Coronary artery (tissue), 2 donors: ENCODE data around the gene PDE9A.
"Not testable (repeated sequence)": the region's sequence is repeated elsewhere in the genome, so short reads cannot be mapped to it uniquely, and the experiment has no call there.

Experiments used
- DNase-seq: peaks from one replicate; pipeline ENCODE4 v3.0.0-alpha.2; 2017; ENCODE audit warnings: low spot score
- H3K27ac ChIP-seq, 2 donors: fragments of 200-600 bp; sonication (generic); one replicate each; pipeline ENCODE4 v1.5.1; 2016 to 2019
- H3K4me3 ChIP-seq: fragments of 200-600 bp; sonication (generic); 2 replicates; pipeline ENCODE4 v1.5.1; 2016; ENCODE audit warnings: mild to moderate bottlenecking, moderate library complexity
- TF ChIP-seq, protein P1 (sequence below): fragments of 200-600 bp; sonication (generic); IDR thresholded peaks from one replicate; pipeline ENCODE4 v1.5.1; 2019; ENCODE audit warnings: antibody characterized with exemption

PDE9A gene

DNA sequence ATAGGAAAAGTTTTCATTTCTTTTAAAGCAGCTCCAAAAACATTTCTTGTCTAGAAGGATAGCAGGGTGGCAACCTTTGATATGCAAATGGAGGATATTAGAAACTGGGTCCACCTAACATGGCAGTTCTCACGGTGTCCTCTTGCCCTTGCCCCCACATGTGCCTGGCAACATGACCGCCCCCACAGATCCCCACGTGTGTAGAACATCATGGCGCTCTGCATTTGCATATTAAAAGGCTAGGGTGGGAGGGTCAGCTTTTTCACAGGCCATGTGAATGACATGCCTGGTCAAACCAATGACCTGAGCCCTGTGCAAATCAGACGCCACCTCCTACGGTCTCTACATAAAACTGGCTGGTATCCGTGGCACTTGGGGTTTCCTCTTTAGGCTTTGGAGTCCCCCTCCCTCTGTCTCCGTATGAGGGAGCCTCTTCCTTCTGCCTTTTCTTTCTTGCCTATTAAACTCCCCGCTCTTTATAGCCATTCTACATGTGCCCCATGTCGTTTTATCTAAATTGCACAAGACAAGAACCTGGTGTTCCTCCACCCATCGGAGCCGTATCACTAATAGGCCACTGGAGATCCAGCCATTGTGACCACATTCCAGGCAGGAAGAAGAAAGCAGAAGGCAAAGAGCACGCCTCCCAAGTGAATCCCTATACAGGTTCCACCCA, 154.7 kb downstream of the PDE9A start:
- no peak overlapping the region for H3K4me3 ChIP-seq
- no peak overlapping the region for H3K27ac ChIP-seq
- TF ChIP-seq, protein P1, sequence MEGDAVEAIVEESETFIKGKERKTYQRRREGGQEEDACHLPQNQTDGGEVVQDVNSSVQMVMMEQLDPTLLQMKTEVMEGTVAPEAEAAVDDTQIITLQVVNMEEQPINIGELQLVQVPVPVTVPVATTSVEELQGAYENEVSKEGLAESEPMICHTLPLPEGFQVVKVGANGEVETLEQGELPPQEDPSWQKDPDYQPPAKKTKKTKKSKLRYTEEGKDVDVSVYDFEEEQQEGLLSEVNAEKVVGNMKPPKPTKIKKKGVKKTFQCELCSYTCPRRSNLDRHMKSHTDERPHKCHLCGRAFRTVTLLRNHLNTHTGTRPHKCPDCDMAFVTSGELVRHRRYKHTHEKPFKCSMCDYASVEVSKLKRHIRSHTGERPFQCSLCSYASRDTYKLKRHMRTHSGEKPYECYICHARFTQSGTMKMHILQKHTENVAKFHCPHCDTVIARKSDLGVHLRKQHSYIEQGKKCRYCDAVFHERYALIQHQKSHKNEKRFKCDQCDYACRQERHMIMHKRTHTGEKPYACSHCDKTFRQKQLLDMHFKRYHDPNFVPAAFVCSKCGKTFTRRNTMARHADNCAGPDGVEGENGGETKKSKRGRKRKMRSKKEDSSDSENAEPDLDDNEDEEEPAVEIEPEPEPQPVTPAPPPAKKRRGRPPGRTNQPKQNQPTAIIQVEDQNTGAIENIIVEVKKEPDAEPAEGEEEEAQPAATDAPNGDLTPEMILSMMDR, result no peak
- no peak for DNase-seq

DNA sequence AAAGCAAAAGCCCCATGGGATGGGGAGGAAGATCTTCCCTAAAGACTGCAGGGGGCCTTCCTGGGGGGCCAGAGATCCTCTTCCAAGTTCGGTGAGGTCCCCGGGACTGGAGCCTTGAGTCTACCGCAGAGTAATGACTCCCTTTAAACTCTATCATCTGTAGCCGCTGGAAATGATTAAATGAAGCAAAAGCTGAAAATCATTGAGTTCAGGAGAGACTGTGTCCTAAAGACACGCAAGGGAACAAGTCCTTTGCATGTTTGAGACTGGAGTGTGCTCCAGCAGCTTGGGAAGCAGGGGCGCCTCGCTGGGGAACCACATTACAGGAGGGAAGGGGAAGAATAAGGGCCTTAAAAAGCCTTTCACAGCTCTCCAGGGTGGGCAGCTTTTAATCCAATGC, 155.8 kb downstream of the PDE9A start:
- no peak overlapping the region for H3K27ac ChIP-seq
- DNase-seq, result no peak
- TF ChIP-seq, protein P1, result no peak
- no peak overlapping the region for H3K4me3 ChIP-seq

DNA sequence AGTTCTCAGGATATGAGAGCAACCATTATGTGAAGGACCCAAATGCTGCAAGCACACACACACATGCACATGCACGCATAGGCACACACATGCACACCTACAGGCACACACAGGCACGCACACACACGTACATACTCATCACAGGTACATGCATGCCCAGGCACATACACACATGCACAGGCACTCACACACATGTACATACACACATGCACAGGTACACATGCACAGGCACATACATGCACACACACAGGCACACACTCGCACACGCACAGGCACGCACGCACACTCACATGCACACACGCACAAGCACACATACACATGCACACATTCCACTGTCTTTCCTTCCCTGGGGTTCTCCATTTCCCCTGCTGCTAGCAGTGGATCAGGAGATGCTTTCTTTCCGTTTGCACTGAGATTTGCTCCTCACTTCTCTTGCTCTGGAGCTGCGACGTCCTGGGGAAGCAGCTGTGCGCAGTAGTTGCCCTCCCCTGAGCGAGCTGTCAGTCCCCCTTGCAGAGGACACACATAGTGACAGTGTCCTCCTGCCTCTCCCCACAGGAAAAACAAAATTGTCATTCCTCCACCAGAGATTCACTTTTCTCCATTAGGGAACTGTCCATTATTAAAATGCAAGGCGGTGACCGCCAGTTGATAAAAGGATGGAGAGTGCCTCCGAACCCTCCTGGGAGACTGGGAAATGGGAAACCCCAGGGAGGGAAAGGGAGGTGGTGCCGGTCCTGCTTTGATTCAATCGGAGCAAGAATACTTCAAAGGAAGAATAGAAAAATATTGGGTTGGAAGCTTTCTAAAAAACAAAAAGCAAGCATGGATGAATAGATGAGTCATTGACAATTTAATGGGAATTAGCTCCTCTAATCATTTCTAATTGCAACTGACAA, 156.4 kb downstream of the PDE9A start:
- no peak for DNase-seq
- no peak overlapping the region for H3K4me3 ChIP-seq

DNA sequence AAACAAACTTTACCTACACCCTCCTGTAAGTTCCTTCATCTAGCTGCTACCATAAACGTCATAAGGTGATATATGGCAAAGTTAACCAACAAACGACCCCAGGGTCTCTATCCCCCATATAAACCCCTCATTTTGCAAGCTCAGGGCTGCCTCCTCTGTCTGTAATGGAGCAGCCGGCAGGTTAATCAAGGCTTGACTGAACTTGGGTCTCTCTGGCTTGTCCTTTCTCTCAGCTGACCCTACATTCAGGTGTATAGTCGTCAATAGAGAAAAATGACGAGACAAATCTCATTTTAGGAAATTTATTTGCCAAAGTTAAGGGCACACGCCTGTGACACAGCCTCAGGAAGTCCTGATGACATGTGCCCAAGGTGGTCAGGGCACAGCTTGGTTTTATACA, 158.5 kb downstream of the PDE9A start:
- H3K27ac ChIP-seq, result peak overlapping the region in 1 of 2 donors; percentile 9
- no peak for DNase-seq
- no peak overlapping the region for H3K4me3 ChIP-seq
- TF ChIP-seq, protein P1, result no peak

More for the DNA sequence above, 156.4 kb downstream of the PDE9A start:
- TF ChIP-seq, protein P1, result no peak
- H3K27ac ChIP-seq, result no peak overlapping the region

DNA sequence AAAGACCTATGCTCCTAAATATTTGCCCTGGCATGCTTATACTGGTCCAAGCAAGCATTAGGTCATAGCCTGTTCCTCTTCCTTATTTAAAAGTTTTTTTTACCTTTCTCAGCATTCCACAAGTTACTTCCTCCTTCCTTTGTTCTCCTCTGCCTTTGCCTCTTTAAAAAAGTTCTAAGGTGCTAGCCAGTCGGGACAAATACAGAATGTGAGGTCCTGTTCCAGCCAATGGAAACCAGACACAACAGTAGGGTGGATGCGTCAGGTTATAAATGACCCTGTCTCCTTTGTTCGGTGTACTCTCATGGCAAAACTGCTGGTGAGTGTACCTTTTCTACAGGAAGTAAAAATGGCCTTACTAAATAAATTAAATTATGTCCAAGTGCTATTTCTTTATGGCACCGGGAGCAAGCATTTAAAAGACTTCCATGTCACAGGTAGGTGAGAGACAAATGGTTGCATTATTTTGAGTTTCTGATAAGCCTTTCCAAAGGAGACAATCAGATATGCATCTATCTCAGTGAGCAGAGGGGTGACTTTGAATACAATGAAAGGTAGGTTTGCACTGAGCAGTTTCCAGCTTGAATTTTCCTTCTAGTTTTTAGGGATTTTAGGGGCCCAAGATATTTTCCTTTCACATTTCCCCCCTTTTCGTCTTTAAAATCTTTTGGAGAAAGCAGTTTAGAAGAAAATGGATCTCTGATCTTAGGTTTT, 159.3 kb downstream of the PDE9A start:
- not testable (repeated sequence) for H3K4me3 ChIP-seq, H3K27ac ChIP-seq, DNase-seq

DNA sequence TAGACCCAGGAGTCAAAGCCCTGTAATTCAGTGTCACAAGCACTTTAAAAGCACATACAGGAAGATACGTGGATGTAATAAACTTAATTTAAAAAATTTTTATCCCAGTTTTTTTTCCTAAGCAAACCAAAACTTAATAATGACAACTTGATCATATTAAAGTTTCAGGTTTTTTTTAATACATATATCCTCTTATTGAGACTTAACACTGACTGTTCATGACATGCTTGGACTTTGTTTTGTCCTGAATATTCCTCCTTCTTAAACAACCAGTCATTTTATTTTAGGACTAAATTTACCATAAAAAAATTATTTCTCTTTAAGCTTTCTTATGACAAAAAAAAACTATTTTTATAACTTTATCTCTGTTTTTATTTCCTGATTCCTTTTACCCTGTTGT, 161.8 kb downstream of the PDE9A start:
- Histone ChIP-seq H3K4me3 (no peak overlapping the region), H3K27ac (no peak overlapping the region)
- no peak for DNase-seq
- TF ChIP-seq, protein P1, result no peak

DNA sequence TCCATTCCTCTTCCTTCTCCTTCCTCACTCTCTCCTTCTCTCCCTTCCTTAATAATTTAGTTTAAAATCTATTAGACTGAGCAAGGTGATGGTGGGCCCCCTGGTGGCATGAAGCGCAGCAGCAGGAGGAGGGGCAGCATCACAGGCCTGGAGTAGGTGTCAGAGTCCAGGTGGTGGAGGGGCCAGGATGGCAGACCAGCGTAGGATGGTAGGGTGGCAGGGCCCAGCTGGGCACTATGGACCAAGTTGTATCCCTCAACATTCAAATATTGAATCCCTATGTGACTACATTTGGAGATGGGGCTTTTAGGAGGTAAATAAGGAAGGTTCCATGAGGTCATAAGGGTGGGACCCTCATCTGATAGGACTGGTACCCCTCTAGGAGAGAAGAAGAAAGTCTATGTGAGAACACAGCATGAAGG, 164.9 kb downstream of the PDE9A start:
- TF ChIP-seq, protein P1, result peak; percentile 38
- Histone ChIP-seq H3K4me3 (no peak overlapping the region), H3K27ac (no peak overlapping the region)
- peak; percentile 59 for DNase-seq
